Activated CD4-positive, alpha-beta T cell treated with anti-CD3 and anti-CD28 coated beads for 36 hours (primary cell): ENCODE results near the gene THAP4. TPM values are rescaled to one million over a fixed set of nuclear protein-coding genes. Genes with fewer than 3 reads are reported as not detected.
A peak's percentile ranks its signal among the peaks of the same experiment; 100 is the strongest.

Experiments
- ATAC-seq: fragments of 200-7000 bp; cut with Tn5 transposase; one replicate; pipeline ENCODE4 v1.10.0; 2021; ENCODE audit warnings: mild to moderate bottlenecking, moderate library complexity
- CTCF ChIA-PET: fragments of 350-600 bp; sonication (Branson Sonifier 250); formaldehyde crosslinking; loops from one replicate; lab custom pipeline; 2021; ENCODE audit warnings: antibody characterized with exemption; lab: Charles Lee
- POLR2A ChIA-PET: fragments of 350-600 bp; sonication (Branson Sonifier 250); formaldehyde crosslinking; loops from one replicate; lab custom pipeline; 2021; ENCODE audit warnings: antibody characterized with exemption, inconsistent platforms; lab: Charles Lee
- DNase-seq: peaks from one replicate; pipeline ENCODE4 v3.0.0-alpha.2; 2020
- H3K27ac Mint-ChIP-seq: one replicate; pipeline ENCODE4 v1.8.0; 2021; ENCODE audit warnings: mixed read lengths
- H3K27me3 Mint-ChIP-seq: one replicate; pipeline ENCODE4 v1.8.0; 2021; ENCODE audit warnings: mixed read lengths
- H3K36me3 Mint-ChIP-seq: one replicate; pipeline ENCODE4 v1.8.0; 2021; ENCODE audit warnings: low read depth, mixed read lengths
- H3K4me1 Mint-ChIP-seq: one replicate; pipeline ENCODE4 v1.8.0; 2021; ENCODE audit warnings: mixed read lengths
- H3K4me3 Mint-ChIP-seq: one replicate; pipeline ENCODE4 v1.8.0; 2021; ENCODE audit warnings: mild to moderate bottlenecking, moderate library complexity, mixed read lengths
- H3K9me3 Mint-ChIP-seq: one replicate; pipeline ENCODE4 v1.8.0; 2021; ENCODE audit warnings: low read depth, mixed read lengths
- intact Hi-C, 2 experiments: fragments of 100-400 bp; cut with DNase I in 1 of 2; cut with micrococcal nuclease in 1 of 2; formaldehyde crosslinking; loops; one replicate each; pipeline versions ENCODE4 v1.14.2 to v1.15.1; 2022 to 2024; cut with DNase I, micrococcal nuclease
- total RNA-seq, 2 experiments: library from RNA; stranded (reverse); gene quantifications; one replicate each; pipeline ENCODE4 v1.2.3, GENCODE V29; 2021

Gene THAP4
- total RNA-seq, 2 experiments from 2014 or later: 42.5 to 54.1 TPM

- H3K36me3 Mint-ChIP-seq: peaks cover 39% of the 10 kb centered on the region
- H3K4me1 Mint-ChIP-seq: peaks cover 51% of the 10 kb centered on the region
- peak overlapping the region; percentile 66 for H3K4me3 Mint-ChIP-seq
- CTCF ChIA-PET: interaction anchor here (0.5 to 1.2 kb wide), 3 partner anchors 20 to 381 kb away, joined by 3 read pairs; partner anchors contain the start of gene ATG4B
- H3K27ac Mint-ChIP-seq: peak overlapping the region; percentile 98
- POLR2A ChIA-PET: interaction anchor here (1.0 kb wide), 1 partner anchor 103 kb away, joined by 4 read pairs; no protein-coding TSS in a partner anchor
- H3K9me3 Mint-ChIP-seq: peaks cover 20% of the 10 kb centered on the region
- peak; percentile 38 for ATAC-seq
- H3K27me3 Mint-ChIP-seq: no peaks in the 10 kb centered on the region
- DNase-seq: peak; percentile 58
- intact Hi-C loops: loop anchor here (1.0 to 10.0 kb wide), 4 partner anchors 109 to 515 kb away; partner anchors contain the start of genes FARP2 (in 1 of the 2), MTERF4 (in 1 of the 2) and STK25 (in 1 of the 2)
Measured at GRCh38 chr2:241617431-241618154, 19.4 kb downstream of the THAP4 start.

GRCh38 chr2:241616168-241617125 is 20.5 kb downstream of the THAP4 start:
- POLR2A ChIA-PET: interaction anchor here (0.6 kb wide), 1 partner anchor 394 kb away, joined by 3 read pairs; no protein-coding TSS in a partner anchor
- no peaks in the 10 kb centered on the region for H3K27me3 Mint-ChIP-seq

GRCh38 chr2:241615522-241616052 is 21.4 kb downstream of the THAP4 start:
- intact Hi-C loops: loop anchor here (5.0 to 10.0 kb wide), 3 partner anchors 171 to 513 kb away; partner anchors contain the start of genes FARP2 (in 1 of the 2) and MTERF4 (in 1 of the 2)
- H3K27ac Mint-ChIP-seq: peak overlapping the region; percentile 80
- H3K4me1 Mint-ChIP-seq: peaks cover 43% of the 10 kb centered on the region
- H3K27me3 Mint-ChIP-seq: no peaks in the 10 kb centered on the region
- peaks cover 12% of the 10 kb centered on the region for H3K9me3 Mint-ChIP-seq
- no peak for DNase-seq
- ChIA-PET POLR2A (interaction anchor here (0.6 kb wide), 1 partner anchor 393 kb away, joined by 3 read pairs; no protein-coding TSS in a partner anchor), CTCF (no interaction called here)
- H3K4me3 Mint-ChIP-seq: no peak overlapping the region
- H3K36me3 Mint-ChIP-seq: peaks cover 28% of the 10 kb centered on the region
- no peak for ATAC-seq

More at GRCh38 chr2:241616168-241617125, 20.5 kb downstream of the THAP4 start:
- H3K27ac Mint-ChIP-seq: peak overlapping the region; percentile 80
- peaks cover 34% of the 10 kb centered on the region for H3K36me3 Mint-ChIP-seq
- H3K4me1 Mint-ChIP-seq: peaks cover 48% of the 10 kb centered on the region
- ATAC-seq (no peak), DNase-seq (no peak)
- intact Hi-C loops: loop anchor here (1.0 to 10.0 kb wide), 4 partner anchors 108 to 514 kb away; partner anchors contain the start of genes FARP2 (in 1 of the 2), MTERF4 (in 1 of the 2) and STK25 (in 1 of the 2)
- CTCF ChIA-PET: no interaction called here
- H3K9me3 Mint-ChIP-seq: peaks cover 18% of the 10 kb centered on the region
- H3K4me3 Mint-ChIP-seq: no peak overlapping the region

- H3K9me3 Mint-ChIP-seq: peaks cover 8% of the 10 kb centered on the region
- intact Hi-C loops: loop anchor here (5.0 to 10.0 kb wide), 3 partner anchors 170 to 513 kb away; partner anchors contain the start of genes FARP2 (in 1 of the 2) and MTERF4 (in 1 of the 2)
- H3K27ac Mint-ChIP-seq: no peak overlapping the region
- H3K4me1 Mint-ChIP-seq: peaks cover 42% of the 10 kb centered on the region
- POLR2A ChIA-PET: interaction anchor here (0.6 kb wide), 1 partner anchor 30 kb away, joined by 4 read pairs; no protein-coding TSS in a partner anchor
- no peaks in the 10 kb centered on the region for H3K27me3 Mint-ChIP-seq
- H3K4me3 Mint-ChIP-seq: no peak overlapping the region
- peaks cover 24% of the 10 kb centered on the region for H3K36me3 Mint-ChIP-seq
- ATAC-seq (no peak), DNase-seq (no peak)
- CTCF ChIA-PET: no interaction called here
Measured at GRCh38 chr2:241615041-241615440, 21.9 kb downstream of the THAP4 start.

- H3K4me1 Mint-ChIP-seq: peaks cover 38% of the 10 kb centered on the region
- no peak for ATAC-seq
- no peak overlapping the region for H3K4me3 Mint-ChIP-seq
- intact Hi-C loops: loop anchor here in 1 of 2 experiments (10.0 kb wide), 2 partner anchors 168 to 258 kb away; partner anchors contain the start of gene FARP2
- H3K36me3 Mint-ChIP-seq: peaks cover 11% of the 10 kb centered on the region
- DNase-seq: no peak
- no peaks in the 10 kb centered on the region for H3K27me3 Mint-ChIP-seq
- H3K27ac Mint-ChIP-seq: no peak overlapping the region
- POLR2A ChIA-PET: interaction anchor here (0.7 kb wide), 1 partner anchor 448 kb away, joined by 7 read pairs; no protein-coding TSS in a partner anchor
- no peaks in the 10 kb centered on the region for H3K9me3 Mint-ChIP-seq
- CTCF ChIA-PET: interaction anchor here (1.8 kb wide), 1 partner anchor 25 kb away, joined by 4 read pairs; no protein-coding TSS in a partner anchor
Measured at GRCh38 chr2:241613017-241613780, 23.8 kb downstream of the THAP4 start.

GRCh38 chr2:241612156-241613016 is 24.6 kb downstream of the THAP4 start:
- intact Hi-C loops: loop anchor here in 1 of 2 experiments (10.0 kb wide), 2 partner anchors 168 to 258 kb away; partner anchors contain the start of gene FARP2
- Mint-ChIP-seq H3K4me3 (no peak overlapping the region), H3K9me3 (no peaks in the 10 kb centered on the region), H3K4me1 (peaks cover 30% of the 10 kb centered on the region), H3K27ac (no peak overlapping the region), H3K27me3 (no peaks in the 10 kb centered on the region), H3K36me3 (peaks cover 5% of the 10 kb centered on the region)
- ChIA-PET POLR2A (interaction anchor here (0.7 kb wide), 2 partner anchors 87 to 448 kb away, joined by 3 to 7 read pairs; no protein-coding TSS in a partner anchor), CTCF (interaction anchor here (1.8 kb wide), 1 partner anchor 26 kb away, joined by 4 read pairs; no protein-coding TSS in a partner anchor)
- DNase-seq: no peak
- no peak for ATAC-seq

- CTCF ChIA-PET: interaction anchor here (1.2 to 1.4 kb wide), 2 partner anchors 12 to 760 kb away, joined by 3 to 4 read pairs; no protein-coding TSS in a partner anchor
- H3K4me3 Mint-ChIP-seq: no peak overlapping the region
- H3K9me3 Mint-ChIP-seq: no peaks in the 10 kb centered on the region
- peaks cover 2% of the 10 kb centered on the region for H3K36me3 Mint-ChIP-seq
- no peaks in the 10 kb centered on the region for H3K27me3 Mint-ChIP-seq
- POLR2A ChIA-PET: no interaction called here
- peaks cover 19% of the 10 kb centered on the region for H3K4me1 Mint-ChIP-seq
- intact Hi-C loops: loop anchor here (2.0 to 10.0 kb wide), 4 partner anchors 166 to 1050 kb away; partner anchors contain the start of genes DUSP28 (in 1 of the 2), FARP2 (in 1 of the 2) and PPP1R7 (in 1 of the 2)
- DNase-seq: no peak
- no peak overlapping the region for H3K27ac Mint-ChIP-seq
- no peak for ATAC-seq
Measured at GRCh38 chr2:241611062-241611461, 25.9 kb downstream of the THAP4 start.

- peak overlapping the region; percentile 67 for H3K27ac Mint-ChIP-seq
- ChIA-PET CTCF (interaction anchor here (0.6 to 1.4 kb wide), 4 partner anchors 13 to 759 kb away, joined by 3 to 5 read pairs (median 4); no protein-coding TSS in a partner anchor), POLR2A (no interaction called here)
- H3K27me3 Mint-ChIP-seq: no peaks in the 10 kb centered on the region
- H3K36me3 Mint-ChIP-seq: no peaks in the 10 kb centered on the region
- peak; percentile 96 for DNase-seq
- H3K4me3 Mint-ChIP-seq: peak overlapping the region; percentile 48
- intact Hi-C loops: loop anchor here (1.0 to 10.0 kb wide), 13 partner anchors 10 to 1049 kb away; partner anchors contain the start of genes FARP2 (in 2 of the 2), ATG4B (in 1 of the 2), CAPN10 (in 1 of the 2) and DUSP28 (in 1 of the 2)
- ATAC-seq: peak; percentile 100
- no peaks in the 10 kb centered on the region for H3K9me3 Mint-ChIP-seq
- peaks cover 14% of the 10 kb centered on the region for H3K4me1 Mint-ChIP-seq
Measured at GRCh38 chr2:241609859-241610793, 26.8 kb downstream of the THAP4 start.
